ENCODE data around the gene DNMBP.

DNA sequence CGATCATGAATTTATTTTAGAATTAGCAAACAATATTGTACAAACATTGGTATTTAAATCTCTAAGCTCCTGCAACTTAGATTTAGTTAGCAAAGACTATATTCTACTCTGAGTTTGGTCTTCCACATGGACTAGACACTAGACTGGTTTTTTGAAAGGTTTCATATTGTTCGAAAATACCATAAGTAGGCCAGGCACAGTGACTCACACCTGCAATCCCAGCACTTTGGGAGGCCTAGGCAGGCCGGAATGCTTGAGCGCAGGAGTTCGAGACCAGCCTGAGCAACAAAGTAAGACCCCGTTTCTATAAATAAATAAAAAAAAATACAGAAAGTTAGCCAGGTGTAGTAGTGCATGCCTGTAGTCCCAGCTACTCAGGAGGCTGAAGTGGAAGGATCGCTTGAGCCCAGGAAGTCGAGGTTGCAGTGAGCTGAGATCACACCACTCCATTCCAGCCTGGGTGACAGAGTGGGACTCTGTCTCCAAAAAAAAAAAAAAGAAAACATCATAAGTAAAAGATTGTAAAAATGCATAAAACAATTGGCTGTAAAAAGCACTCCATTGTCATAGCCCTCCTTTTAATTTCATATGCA is 154.2 kb downstream of the DNMBP start:
- TF ChIP-seq FOXA1 (IDR thresholded peaks at IDR 0.05) (no peak), FOXM1 (IDR thresholded peaks at IDR 0.05; ENCODE audit: borderline replicate concordance) (no peak), ZNF384 (IDR thresholded peaks at IDR 0.05) (no peak), L3MBTL2 (conservative IDR thresholded peaks at IDR 0.05) (no peak), BHLHE40 (IDR thresholded peaks at IDR 0.05; ENCODE audit: borderline replicate concordance) (no peak), SP1 (IDR thresholded peaks at IDR 0.05) (no peak), SUZ12 (IDR thresholded peaks at IDR 0.05) (no peak), LEF1 (IDR thresholded peaks at IDR 0.05; ENCODE audit: borderline replicate concordance) (no peak), FOXK2 (IDR thresholded peaks at IDR 0.05) (no peak), ARNT (IDR thresholded peaks at IDR 0.05) (no peak)

All from HEK293T (cell line).